ENCODE measurements around the gene MANSC1. TPM values are rescaled to one million over a fixed set of nuclear protein-coding genes. Genes with fewer than 3 reads are reported as not detected.

Gene MANSC1
- total and polyA plus RNA-seq, 9 of the 15 experiments (the other 6 are each of a cell fraction or from before 2014, with no cell fraction given), result 0.76 to 8.6 (median 3.1) TPM

DNA sequence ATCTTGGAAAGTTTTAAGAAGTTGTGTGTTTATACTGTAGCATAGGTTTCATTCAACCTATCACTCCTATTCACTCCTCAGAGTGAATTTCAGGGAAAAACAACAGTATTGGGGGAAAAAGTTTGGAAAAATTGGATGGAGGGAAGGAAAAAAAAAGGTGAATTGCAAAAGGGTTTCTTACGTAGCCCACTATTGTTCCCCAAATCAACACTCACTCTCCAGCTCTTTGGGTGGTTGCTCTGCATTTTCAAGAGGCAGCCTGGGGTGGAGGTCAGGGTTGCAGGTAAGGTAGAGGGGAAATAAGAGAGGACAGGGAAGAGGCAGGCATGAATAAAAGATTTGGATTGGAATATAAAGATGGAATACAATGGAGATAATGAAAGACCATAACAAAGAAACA is 49.1 kb upstream of the MANSC1 start:
- H3K9ac ChIP-seq (ENCODE audit: insufficient read depth in 1 of 2, low read depth in 2 of 2, low read length in 2 of 2), result no peak overlapping the region
- ChIA-PET POLR2A (no interaction called here), CTCF (ENCODE audit: low intra/inter-chr PET ratio) (no interaction called here)
- H3K79me2 ChIP-seq (ENCODE audit: control insufficient read depth, insufficient read depth, low read length), result no peaks in the 10 kb centered on the region
- H3K36me3 ChIP-seq (ENCODE audit: control insufficient read depth, insufficient read depth, low read length), result no peaks in the 10 kb centered on the region
- H2AFZ ChIP-seq (ENCODE audit: low read depth, low read length), result no peak overlapping the region
- no peak for DNase-seq (ENCODE audit: extremely low read depth in 1 of 4, low spot score in 3 of 4)
- H3K9me1 ChIP-seq (ENCODE audit: control insufficient read depth, insufficient read depth, low read length), result no peaks in the 10 kb centered on the region
- ATAC-seq, result no peak
- FAIRE-seq, result no peak
- intact Hi-C loops (cut with micrococcal nuclease) (no loop called here), in situ Hi-C loops (cut with MboI) (no loop called here)
- no peaks in the 10 kb centered on the region for H3K27me3 ChIP-seq (ENCODE audit: control insufficient read depth in 2 of 2, insufficient read depth in 2 of 2, low read length in 2 of 2)
- TF ChIP-seq ZNF75A (CRISPR knock-in tag; IDR thresholded peaks at IDR 0.05) (no peak), ZC3H8 (IDR thresholded peaks at IDR 0.05) (no peak), ZNF436 (CRISPR knock-in tag; IDR thresholded peaks at IDR 0.05) (no peak), ZNF23 (CRISPR knock-in tag; IDR thresholded peaks at IDR 0.05) (no peak), MED1 (CRISPR knock-in tag; IDR thresholded peaks at IDR 0.05; ENCODE audit: borderline replicate concordance) (no peak), RFX1 (IDR thresholded peaks at IDR 0.05) (no peak), POLR2G (IDR thresholded peaks at IDR 0.05; ENCODE audit: low read depth, low read length) (no peak), RBM34 (IDR thresholded peaks at IDR 0.05; ENCODE audit: borderline replicate concordance, insufficient read depth, low read length) (no peak), ILF3 (IDR thresholded peaks at IDR 0.05; ENCODE audit: borderline replicate concordance) (no peak), FOXJ2 (tag; IDR thresholded peaks at IDR 0.05) (no peak), CBX5 (IDR thresholded peaks at IDR 0.05; ENCODE audit: borderline replicate concordance, low read depth) (no peak), NFIC (IDR thresholded peaks at IDR 0.05) (no peak)
- TF ChIP-seq, protein P1, sequence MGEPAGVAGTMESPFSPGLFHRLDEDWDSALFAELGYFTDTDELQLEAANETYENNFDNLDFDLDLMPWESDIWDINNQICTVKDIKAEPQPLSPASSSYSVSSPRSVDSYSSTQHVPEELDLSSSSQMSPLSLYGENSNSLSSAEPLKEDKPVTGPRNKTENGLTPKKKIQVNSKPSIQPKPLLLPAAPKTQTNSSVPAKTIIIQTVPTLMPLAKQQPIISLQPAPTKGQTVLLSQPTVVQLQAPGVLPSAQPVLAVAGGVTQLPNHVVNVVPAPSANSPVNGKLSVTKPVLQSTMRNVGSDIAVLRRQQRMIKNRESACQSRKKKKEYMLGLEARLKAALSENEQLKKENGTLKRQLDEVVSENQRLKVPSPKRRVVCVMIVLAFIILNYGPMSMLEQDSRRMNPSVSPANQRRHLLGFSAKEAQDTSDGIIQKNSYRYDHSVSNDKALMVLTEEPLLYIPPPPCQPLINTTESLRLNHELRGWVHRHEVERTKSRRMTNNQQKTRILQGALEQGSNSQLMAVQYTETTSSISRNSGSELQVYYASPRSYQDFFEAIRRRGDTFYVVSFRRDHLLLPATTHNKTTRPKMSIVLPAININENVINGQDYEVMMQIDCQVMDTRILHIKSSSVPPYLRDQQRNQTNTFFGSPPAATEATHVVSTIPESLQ (CRISPR knock-in tag; IDR thresholded peaks at IDR 0.05), result no peak
- TF ChIP-seq, protein P2, sequence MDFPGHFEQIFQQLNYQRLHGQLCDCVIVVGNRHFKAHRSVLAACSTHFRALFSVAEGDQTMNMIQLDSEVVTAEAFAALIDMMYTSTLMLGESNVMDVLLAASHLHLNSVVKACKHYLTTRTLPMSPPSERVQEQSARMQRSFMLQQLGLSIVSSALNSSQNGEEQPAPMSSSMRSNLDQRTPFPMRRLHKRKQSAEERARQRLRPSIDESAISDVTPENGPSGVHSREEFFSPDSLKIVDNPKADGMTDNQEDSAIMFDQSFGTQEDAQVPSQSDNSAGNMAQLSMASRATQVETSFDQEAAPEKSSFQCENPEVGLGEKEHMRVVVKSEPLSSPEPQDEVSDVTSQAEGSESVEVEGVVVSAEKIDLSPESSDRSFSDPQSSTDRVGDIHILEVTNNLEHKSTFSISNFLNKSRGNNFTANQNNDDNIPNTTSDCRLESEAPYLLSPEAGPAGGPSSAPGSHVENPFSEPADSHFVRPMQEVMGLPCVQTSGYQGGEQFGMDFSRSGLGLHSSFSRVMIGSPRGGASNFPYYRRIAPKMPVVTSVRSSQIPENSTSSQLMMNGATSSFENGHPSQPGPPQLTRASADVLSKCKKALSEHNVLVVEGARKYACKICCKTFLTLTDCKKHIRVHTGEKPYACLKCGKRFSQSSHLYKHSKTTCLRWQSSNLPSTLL (IDR thresholded peaks at IDR 0.05), result no peak
- TF ChIP-seq, protein P3, sequence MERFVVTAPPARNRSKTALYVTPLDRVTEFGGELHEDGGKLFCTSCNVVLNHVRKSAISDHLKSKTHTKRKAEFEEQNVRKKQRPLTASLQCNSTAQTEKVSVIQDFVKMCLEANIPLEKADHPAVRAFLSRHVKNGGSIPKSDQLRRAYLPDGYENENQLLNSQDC (CRISPR knock-in tag; IDR thresholded peaks at IDR 0.05), result no peak
- no peak overlapping the region for H3K4me2 ChIP-seq (ENCODE audit: insufficient read depth, low read length)
- no peaks in the 10 kb centered on the region for H4K20me1 ChIP-seq (replicated peaks; ENCODE audit: control insufficient read depth, insufficient read depth, low read length)
- H3K4me3 ChIP-seq, result no peak overlapping the region
- no peaks in the 10 kb centered on the region for H3K9me3 ChIP-seq (replicated peaks; ENCODE audit: control insufficient read depth, insufficient read depth, low read depth, low read length)
- no TSS peak for BruUV-seq (replicated peaks)
- WGBS (ENCODE audit: insufficient coverage, low coverage, missing lambda C conversion rate), result no CpG with 5 or more reads among the region's 1 CpG
- peaks cover 0 to 6% of the 10 kb centered on the region in 2 experiments; a peak in 3 of 5 replicates for H3K4me1 ChIP-seq (replicated peaks in 1 of 2; ENCODE audit: control insufficient read depth in 2 of 2, insufficient read depth in 2 of 2, low read length in 2 of 2)
- no peak overlapping the region for H3K27ac ChIP-seq (ENCODE audit: extremely low read depth, low read depth, low read length)

Data from K562 (cell line).